ENCODE results near the gene TEF. TPM values are rescaled to one million over a fixed set of nuclear protein-coding genes. Genes with fewer than 3 reads are reported as not detected.
"Not testable (repeated sequence)": the region's sequence is repeated elsewhere in the genome, so short reads cannot be mapped to it uniquely, and the experiment has no call there.

TEF gene
- total RNA-seq, 1 experiment from 2014 or later, result 7.4 TPM

- not testable (repeated sequence) for H3K4me3 ChIP-seq; H3K9me3 ChIP-seq (replicated peaks); H3K27ac ChIP-seq; H3K27me3 ChIP-seq; DNase-seq
- Histone ChIP-seq H3K36me3 (peaks cover 11% of the 10 kb centered on the region; the same call in 1 of the 2 replicates), H3K4me1 (peaks cover 12% of the 10 kb centered on the region)
Observed at GRCh38 chr22:41440511-41440910, 58.8 kb downstream of the TEF start.

GRCh38 chr22:41442240-41442792 lies 60.6 kb downstream of the TEF start:
- Histone ChIP-seq H3K9me3 (replicated peaks) (no peaks in the 10 kb centered on the region), H3K27me3 (no peaks in the 10 kb centered on the region), H3K4me3 (no peak overlapping the region), H3K4me1 (peaks cover 12% of the 10 kb centered on the region), H3K36me3 (no peaks in the 10 kb centered on the region), H3K27ac (no peak overlapping the region)
- no peak for DNase-seq

DNA sequence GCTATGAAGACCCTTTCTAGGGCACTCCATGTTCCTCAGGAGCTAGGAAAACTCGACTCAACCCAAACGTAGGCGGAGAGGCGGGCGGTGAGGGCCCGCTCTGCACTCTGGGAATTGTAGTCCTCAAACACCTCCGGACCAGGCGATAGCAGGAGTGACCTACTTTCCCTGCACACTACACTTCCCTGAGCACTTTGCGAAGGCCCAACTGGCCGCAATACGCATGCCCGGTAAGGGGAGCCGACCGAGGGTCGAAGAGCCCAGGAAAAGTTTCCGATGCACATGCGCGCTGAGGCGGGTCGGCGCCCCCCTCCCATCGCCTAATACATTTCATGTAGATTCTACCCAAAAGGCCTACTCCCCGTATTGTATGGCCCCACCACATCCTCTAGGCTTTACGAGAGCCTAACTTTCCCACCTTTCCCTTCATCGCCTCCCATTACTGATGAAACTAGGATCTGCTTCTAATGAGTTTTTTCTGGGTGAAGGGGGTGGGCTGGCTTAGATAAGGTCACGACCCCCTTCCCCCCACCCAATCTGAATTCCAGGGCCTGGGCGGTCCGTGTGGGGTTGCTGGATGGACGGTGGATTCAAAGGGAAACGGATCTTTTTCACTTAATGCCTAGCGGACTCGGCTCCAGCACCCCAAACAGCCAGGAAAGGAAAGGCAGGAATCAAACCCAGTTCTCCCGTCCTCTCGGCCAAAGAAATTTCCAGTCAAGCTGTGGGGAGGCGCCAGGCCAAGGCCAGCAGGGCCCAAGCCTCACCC lies 62.8 kb downstream of the TEF start:
- Histone ChIP-seq H3K27ac (peak overlapping the region; percentile 10; the same call in 1 of the 2 replicates), H3K36me3 (no peaks in the 10 kb centered on the region), H3K27me3 (no peaks in the 10 kb centered on the region), H3K4me1 (peaks cover 2% of the 10 kb centered on the region; the same call in 1 of the 2 replicates), H3K9me3 (replicated peaks) (no peaks in the 10 kb centered on the region), H3K4me3 (peak overlapping the region; percentile 71)
- DNase-seq, result peak; percentile 97 to 98

GRCh38 chr22:41445129-41446056 lies 63.7 kb downstream of the TEF start:
- peak; percentile 30 to 58 for DNase-seq
- Histone ChIP-seq H3K4me1 (no peaks in the 10 kb centered on the region), H3K36me3 (no peaks in the 10 kb centered on the region), H3K27ac (peak overlapping the region; percentile 64; the same call in 1 of the 2 replicates), H3K4me3 (peak overlapping the region; percentile 71), H3K9me3 (replicated peaks) (no peaks in the 10 kb centered on the region), H3K27me3 (no peaks in the 10 kb centered on the region)

DNA sequence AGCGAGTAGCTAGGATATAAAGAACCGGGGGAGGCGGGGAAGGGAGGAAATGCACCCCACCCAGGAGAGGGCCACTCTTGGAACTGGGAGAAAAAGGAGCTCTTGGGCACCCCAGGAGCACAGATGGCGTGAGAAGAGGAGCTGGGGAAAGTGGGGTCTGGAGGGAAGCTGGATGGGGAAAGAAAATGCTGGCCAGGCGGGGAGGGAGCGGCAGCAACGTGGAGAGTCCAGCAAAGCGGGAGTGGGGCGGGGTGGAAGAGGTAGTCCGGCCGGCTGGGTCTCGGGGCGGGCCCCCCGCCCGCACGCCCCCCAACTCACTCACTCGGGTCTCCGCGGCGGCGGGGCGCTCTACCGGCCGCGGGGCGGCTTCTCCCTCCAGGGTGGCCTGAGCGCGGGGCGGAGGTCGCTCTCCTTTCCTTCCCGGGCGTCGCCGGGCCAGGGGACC lies 64.3 kb downstream of the TEF start:
- Histone ChIP-seq H3K9me3 (replicated peaks) (no peaks in the 10 kb centered on the region), H3K36me3 (no peaks in the 10 kb centered on the region), H3K4me1 (no peaks in the 10 kb centered on the region), H3K4me3 (peak overlapping the region; percentile 71), H3K27me3 (no peaks in the 10 kb centered on the region), H3K27ac (peak overlapping the region; percentile 64)
- peak; percentile 16 to 36 for DNase-seq

GRCh38 chr22:41446639-41447434 lies 65.1 kb downstream of the TEF start, which contains the start of gene TOB2:
Gene TOB2, minus strand, starts transcription at chr22:41446801. Its CDS starts 9,456 bp downstream, at chr22:41437345.
- Histone ChIP-seq H3K36me3 (no peaks in the 10 kb centered on the region), H3K4me3 (peak within 1 kb of the TSS; percentile 71)

GRCh38 chr22:41447435-41448188 lies 65.9 kb downstream of the TEF start:
- H3K9me3 ChIP-seq (replicated peaks), result no peaks in the 10 kb centered on the region
- H3K36me3 ChIP-seq, result no peaks in the 10 kb centered on the region
- H3K27ac ChIP-seq, result peak overlapping the region; percentile 64
- DNase-seq, result peak; percentile 71 to 75
- H3K4me1 ChIP-seq, result no peaks in the 10 kb centered on the region
- peak overlapping the region; percentile 71 for H3K4me3 ChIP-seq
- H3K27me3 ChIP-seq, result no peaks in the 10 kb centered on the region

More at GRCh38 chr22:41446639-41447434, 65.1 kb downstream of the TEF start, which contains the start of gene TOB2:
- Histone ChIP-seq H3K27me3 (no peaks in the 10 kb centered on the region), H3K4me1 (no peaks in the 10 kb centered on the region), H3K27ac (peak within 1 kb of the TSS; percentile 64), H3K9me3 (replicated peaks) (no peaks in the 10 kb centered on the region)
- DNase-seq, result peak; percentile 89 to 92

DNA sequence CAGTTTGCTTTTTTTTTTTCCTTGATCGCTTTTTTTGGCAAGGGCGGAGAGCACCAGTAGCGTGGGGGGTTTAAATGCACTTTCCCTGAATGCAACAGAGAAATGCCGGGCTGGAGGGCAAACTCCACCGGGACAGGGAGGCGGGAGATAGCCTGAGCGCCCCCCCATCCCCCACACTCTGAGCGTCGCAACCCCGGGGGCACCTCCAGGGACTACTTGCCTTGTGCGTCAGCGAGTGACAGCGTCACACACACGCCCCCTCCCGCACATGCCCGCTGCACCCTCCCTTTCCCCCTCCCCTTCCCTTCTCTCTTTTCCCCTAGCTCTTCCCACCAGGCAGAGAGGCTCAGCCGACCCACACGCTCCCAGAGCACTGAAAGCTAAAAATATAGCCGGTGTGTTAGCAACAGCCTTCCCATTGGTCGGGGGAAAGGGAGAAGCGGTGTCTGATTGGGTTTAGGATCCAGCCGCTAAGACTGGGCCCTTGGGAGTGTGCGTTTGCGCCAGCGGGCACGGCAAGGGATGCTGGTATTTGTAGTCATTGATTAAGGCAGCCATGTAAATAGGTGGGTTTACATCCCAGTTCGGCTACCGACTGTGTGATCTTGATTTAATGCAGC lies 66.6 kb downstream of the TEF start:
- Histone ChIP-seq H3K27ac (peak overlapping the region; percentile 64), H3K9me3 (replicated peaks) (no peaks in the 10 kb centered on the region), H3K27me3 (no peaks in the 10 kb centered on the region), H3K4me1 (no peaks in the 10 kb centered on the region), H3K36me3 (no peaks in the 10 kb centered on the region), H3K4me3 (peak overlapping the region; percentile 71)
- peak; percentile 96 to 98 for DNase-seq

Other genes with a start within 250 kb of the TEF start
- 21.6 and 22.5 TPM in 2 replicates for gene L3MBTL2, start 176.6 kb upstream of the TEF start, total RNA-seq (2014; rRNA removed; shearing (Covaris generic))
- 1.9 and 2.9 TPM in 2 replicates for gene CHADL, start 141.0 kb upstream of the TEF start, total RNA-seq (2014; rRNA removed; shearing (Covaris generic))
- gene RANGAP1, start 95.8 kb upstream of the TEF start, total RNA-seq (2014; rRNA removed; shearing (Covaris generic)), result 55.4 and 56.5 TPM in 2 replicates
- 26.9 and 27.7 TPM in 2 replicates for gene ZC3H7B, start 80.4 kb upstream of the TEF start, total RNA-seq (2014; rRNA removed; shearing (Covaris generic))
- 18.2 and 19.5 TPM in 2 replicates for gene TOB2, start 64.9 kb downstream of the TEF start, total RNA-seq (2014; rRNA removed; shearing (Covaris generic))
- gene PHF5A, start 86.8 kb downstream of the TEF start, total RNA-seq (2014; rRNA removed; shearing (Covaris generic)), result 98.8 and 106 TPM in 2 replicates
- 50.5 and 51.8 TPM in 2 replicates for gene ACO2, start 87.2 kb downstream of the TEF start, total RNA-seq (2014; rRNA removed; shearing (Covaris generic))
- 12.9 and 14.7 TPM in 2 replicates for gene POLR3H, start 162.5 kb downstream of the TEF start, total RNA-seq (2014; rRNA removed; shearing (Covaris generic))
- gene CSDC2, start 179.1 kb downstream of the TEF start, total RNA-seq (2014; rRNA removed; shearing (Covaris generic)), result 3.1 and 3.7 TPM in 2 replicates
- 9.9 and 10.3 TPM in 2 replicates for gene PMM1, start 207.9 kb downstream of the TEF start, total RNA-seq (2014; rRNA removed; shearing (Covaris generic))
- 21.4 and 22.1 TPM in 2 replicates for gene DESI1, start 239.1 kb downstream of the TEF start, total RNA-seq (2014; rRNA removed; shearing (Covaris generic))
- 528 and 532 TPM in 2 replicates for gene XRCC6, start 239.4 kb downstream of the TEF start, total RNA-seq (2014; rRNA removed; shearing (Covaris generic))